K562 (cell line): ENCODE results near the gene RBAK. TPM values are rescaled to one million over a fixed set of nuclear protein-coding genes. Genes with fewer than 3 reads are reported as not detected.

ENCODE experiments used
- AFF1 ChIP-seq, 2 experiments: fragments of 450-650 bp; IDR thresholded peaks; 2 replicates each; pipeline ENCODE4 v1.6.1; 2018; ENCODE audit warnings: mild to moderate bottlenecking in 2 of 2, low read depth in 1 of 2; ENCODE audit not compliant: partially characterized antibody in 2 of 2
- CTBP1 ChIP-seq: fragments of 450-650 bp; IDR thresholded peaks from 2 replicates; pipeline ENCODE4 v1.6.1; 2016; ENCODE audit warnings: borderline replicate concordance
- CXXC5 ChIP-seq: fragments of 250-450 bp; sonication (Bioruptor Pico); IDR thresholded peaks from 2 replicates; pipeline ENCODE4 v1.8.0; 2022; ENCODE audit warnings: inconsistent platforms, mild to moderate bottlenecking, moderate library complexity
- E2F3 ChIP-seq: fragments of 250-450 bp; sonication (Bioruptor Pico); IDR thresholded peaks from 2 replicates; pipeline ENCODE4 v1.4.0; 2020; ENCODE audit warnings: mild to moderate bottlenecking
- ERF ChIP-seq: fragments of 450-650 bp; formaldehyde crosslinking; IDR thresholded peaks from 2 replicates; pipeline ENCODE4 v1.4.0; 2020; ENCODE audit warnings: mild to moderate bottlenecking, mixed read lengths
- LCOR ChIP-seq: sonication (generic); formaldehyde crosslinking; IDR thresholded peaks from 2 replicates; pipeline ENCODE4 v1.8.0; 2022; ENCODE audit warnings: mild to moderate bottlenecking, missing genetic modification reagents
- MAZ ChIP-seq, 2 experiments: fragments of 450-650 bp in 1 of 2; sonication (generic) in 1 of 2; formaldehyde crosslinking; IDR thresholded peaks in 1 of 2; conservative IDR thresholded peaks in 1 of 2; 2 replicates each; pipeline versions ENCODE4 v1.4.0 to v1.5.0; 2020; ENCODE audit warnings: mild to moderate bottlenecking in 1 of 2, missing genetic modification reagents in 1 of 2
- NR2C2 ChIP-seq, 2 experiments: fragments of 200-800 bp in 1 of 2; sonication (Bioruptor generic) in 1 of 2; sonication (generic) in 1 of 2; formaldehyde crosslinking in 1 of 2; IDR thresholded peaks; 2 replicates each; pipeline versions ENCODE4 v1.6.1 to v1.8.0; 2016 to 2022; ENCODE audit warnings: mild to moderate bottlenecking in 1 of 2, missing compliant biosample characterization in 1 of 2, missing genetic modification characterization in 1 of 2, missing genetic modification reagents in 1 of 2
- PHF20 ChIP-seq: fragments of 450-650 bp; IDR thresholded peaks from 2 replicates; pipeline ENCODE4 v1.6.1; 2018; ENCODE audit not compliant: partially characterized antibody
- PML ChIP-seq: IDR thresholded peaks from 2 replicates; pipeline ENCODE4 v1.6.1; 2012; ENCODE audit warnings: low read length, inconsistent platforms
- POLR2A ChIP-seq: fragments of 450-650 bp; conservative IDR thresholded peaks from 2 replicates; pipeline ENCODE4 v1.6.1; 2016
- POLR2G ChIP-seq: fragments of 200-400 bp; formaldehyde crosslinking; IDR thresholded peaks from 2 replicates; pipeline ENCODE4 v1.6.1; 2017; ENCODE audit warnings: low read depth, mild to moderate bottlenecking, antibody characterized with exemption, low read length, moderate library complexity
- YY1 ChIP-seq, 3 experiments: IDR thresholded peaks; 2 replicates each; pipeline ENCODE4 v1.6.1; 2011; ENCODE audit warnings: low read length in 2 of 3, mild to moderate bottlenecking in 2 of 3, moderate library complexity in 2 of 3, borderline replicate concordance in 1 of 3, control low read depth in 1 of 3, low read depth in 1 of 3; ENCODE audit not compliant: insufficient read depth in 3 of 3, insufficient replicate concordance in 2 of 3, control insufficient read depth in 1 of 3, insufficient read length in 1 of 3; ENCODE audit errors: extremely low read depth in 1 of 3
- ZBTB17 ChIP-seq: fragments of 450-650 bp; formaldehyde crosslinking; IDR thresholded peaks from 2 replicates; pipeline ENCODE4 v1.4.0; 2020; ENCODE audit warnings: mild to moderate bottlenecking
- ZBTB2 ChIP-seq: fragments of 450-650 bp; IDR thresholded peaks from 2 replicates; pipeline ENCODE4 v1.6.1; 2016; ENCODE audit warnings: antibody characterized with exemption
- ZFX ChIP-seq: sonication (generic); formaldehyde crosslinking; IDR thresholded peaks from 2 replicates; pipeline ENCODE4 v1.8.0; 2022; ENCODE audit warnings: mild to moderate bottlenecking, missing genetic modification reagents, moderate library complexity
- ZNF175 ChIP-seq: fragments of 200-800 bp; sonication (Bioruptor generic); IDR thresholded peaks from 2 replicates; pipeline ENCODE4 v1.6.1; 2016; ENCODE audit warnings: low read depth, mild to moderate bottlenecking, missing genetic modification characterization, missing compliant biosample characterization
- ZNF282 ChIP-seq: sonication (generic); formaldehyde crosslinking; IDR thresholded peaks from 2 replicates; pipeline ENCODE4 v1.8.1; 2023; ENCODE audit warnings: missing genetic modification reagents
- ZSCAN32 ChIP-seq: fragments of 450-650 bp; formaldehyde crosslinking; IDR thresholded peaks from 2 replicates; pipeline ENCODE4 v1.4.0; 2020; ENCODE audit warnings: mild to moderate bottlenecking, moderate library complexity
- polyA plus RNA-seq, 8 experiments: library from polyadenylated mRNA; depleted of rRNA in 4 of 8; stranded (reverse) in 5 of 8; unstranded in 3 of 8; fragments of >200 nt; fragmentation: Nextera tagmentation in 2 of 8; fragmentation: Illumina TruSeq in 1 of 8; extraction: Ambion mirVana in 2 of 8; extraction: Trizol in 1 of 8; gene quantifications; 2 replicates each; pipeline versions ENCODE4 v1.2.1 to v1.2.3, GENCODE V29; 2011 to 2014; ENCODE audit warnings: inconsistent platforms in 1 of 8, missing spikeins in 1 of 8
- total RNA-seq, 7 experiments: library from RNA; depleted of rRNA in 6 of 7; stranded (reverse); fragments of >200 nt in 6 of 7; fragmentation: Illumina TruSeq in 2 of 7; extraction: Trizol in 2 of 7; gene quantifications; 2 replicates each; pipeline versions ENCODE4 v1.2.1 to v1.2.3, GENCODE V29; 2011 to 2021; ENCODE audit warnings: low replicate concordance in 1 of 7
- TF ChIP-seq, protein P1 (sequence below): fragments of 450-650 bp; IDR thresholded peaks from 2 replicates; pipeline ENCODE4 v1.6.1; 2016; ENCODE audit warnings: missing biosample characterization, missing genetic modification characterization

Gene RBAK
- total and polyA plus RNA-seq, 9 of the 15 experiments (the other 6 are each of a cell fraction or from before 2014, with no cell fraction given), result 2.7 to 13.2 (median 10.1) TPM

- TF ChIP-seq ZBTB2, result peak; percentile 98
- TF ChIP-seq NR2C2 (CRISPR knock-in tag; IDR thresholded peaks at IDR 0.05), result no peak; the same call in 1 of the 2 replicates
- peak; percentile 94 for TF ChIP-seq NR2C2 (tag; IDR thresholded peaks at IDR 0.05)
- peak; percentile 80 for TF ChIP-seq CXXC5 (CRISPR knock-in tag)
- TF ChIP-seq E2F3 (CRISPR knock-in tag), result peak; percentile 45; the same call in 1 of the 2 replicates
- no peak for TF ChIP-seq ZNF282 (CRISPR knock-in tag)
- TF ChIP-seq ERF (CRISPR knock-in tag), result peak; percentile 29; the same call in 1 of the 2 replicates
- TF ChIP-seq ZSCAN32 (CRISPR knock-in tag), result no peak
- peak; percentile 63; the same call in 1 of the 2 replicates for TF ChIP-seq ZBTB17 (CRISPR knock-in tag)
- peak; percentile 44; the same call in 1 of the 2 replicates for TF ChIP-seq PML
- peak; percentile 87 for TF ChIP-seq ZFX (CRISPR knock-in tag)
- TF ChIP-seq YY1 (IDR thresholded peaks at IDR 0.05; ENCODE audit: borderline replicate concordance in 1 of 3, control insufficient read depth in 1 of 3, extremely low read depth in 1 of 3, insufficient read depth in 3 of 3, insufficient read length in 1 of 3, insufficient replicate concordance in 2 of 3, low read depth in 1 of 3, low read length in 2 of 3), result peak in 1 of 3 experiments; percentile 33
- no peak for TF ChIP-seq ZNF175 (CRISPR knock-in tag)
- TF ChIP-seq MAZ (CRISPR knock-in tag; conservative IDR thresholded peaks at IDR 0.05 in 1 of 2, IDR thresholded peaks at IDR 0.05 in 1 of 2), result peak; percentile 1 to 71; a peak in 2 of 4 replicates
- TF ChIP-seq POLR2A, result peak; percentile 82
- peak; percentile 83 for TF ChIP-seq PHF20
- TF ChIP-seq, protein P1, sequence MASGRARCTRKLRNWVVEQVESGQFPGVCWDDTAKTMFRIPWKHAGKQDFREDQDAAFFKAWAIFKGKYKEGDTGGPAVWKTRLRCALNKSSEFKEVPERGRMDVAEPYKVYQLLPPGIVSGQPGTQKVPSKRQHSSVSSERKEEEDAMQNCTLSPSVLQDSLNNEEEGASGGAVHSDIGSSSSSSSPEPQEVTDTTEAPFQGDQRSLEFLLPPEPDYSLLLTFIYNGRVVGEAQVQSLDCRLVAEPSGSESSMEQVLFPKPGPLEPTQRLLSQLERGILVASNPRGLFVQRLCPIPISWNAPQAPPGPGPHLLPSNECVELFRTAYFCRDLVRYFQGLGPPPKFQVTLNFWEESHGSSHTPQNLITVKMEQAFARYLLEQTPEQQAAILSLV (tag), result no peak
- TF ChIP-seq POLR2G, result peak; percentile 97
- peak in 1 of 2 experiments; percentile 27 for TF ChIP-seq AFF1 (IDR thresholded peaks at IDR 0.05; ENCODE audit: low read depth in 1 of 2, partially characterized antibody in 2 of 2)
- peak; percentile 20; the same call in 1 of the 2 replicates for TF ChIP-seq CTBP1
- TF ChIP-seq LCOR (CRISPR knock-in tag), result 0 out of 2 replicates have a peak, but pooled peaks have one; percentile 20
Measured at GRCh38 chr7:5045558-5046396, at the start of gene RBAK (continued).
